Measurements from ENCODE around the gene WBP2. TPM values are rescaled to one million over a fixed set of nuclear protein-coding genes. Genes with fewer than 3 reads are reported as not detected.

WBP2 gene
- total RNA-seq, 1 experiment from 2014 or later = 51.8 TPM

DNA sequence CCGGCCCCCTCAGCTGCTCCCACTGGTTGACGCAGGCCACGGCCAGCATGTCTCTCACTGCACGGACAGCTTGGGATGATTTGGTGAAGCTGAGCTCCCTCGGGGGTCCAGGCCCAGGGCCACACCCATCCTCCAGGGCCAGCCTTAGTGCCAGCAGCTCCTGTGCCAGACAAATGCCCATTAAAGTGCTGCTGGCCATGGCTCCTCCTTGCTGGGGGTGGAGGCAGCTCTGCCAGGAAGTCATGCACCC is 20.7 kb upstream of the WBP2 start:
- H3K4me3 ChIP-seq (ENCODE audit: low read length) = peak overlapping the region; percentile 71
- CTCF ChIA-PET = interaction anchor here (0.5 to 1.5 kb wide), 9 partner anchors 15 to 267 kb away, joined by 3 to 8 read pairs (median 5); partner anchors contain the start of genes GALK1, TRIM65 and WBP2
- H4K20me1 ChIP-seq (ENCODE audit: low read length) = no peaks in the 10 kb centered on the region
- peak overlapping the region; percentile 92 for H3K27ac ChIP-seq (ENCODE audit: low read length)
- H3K36me3 ChIP-seq (ENCODE audit: low read depth, low read length) = peaks cover 3% of the 10 kb centered on the region; the same call in 1 of the 2 replicates
- DNase-seq (no peak), ATAC-seq (peak; percentile 34)
- H3K9ac ChIP-seq (ENCODE audit: low read length) = peak overlapping the region; percentile 87
- BruUV-seq (replicated peaks) = no TSS peak
- TF ChIP-seq, protein P1, sequence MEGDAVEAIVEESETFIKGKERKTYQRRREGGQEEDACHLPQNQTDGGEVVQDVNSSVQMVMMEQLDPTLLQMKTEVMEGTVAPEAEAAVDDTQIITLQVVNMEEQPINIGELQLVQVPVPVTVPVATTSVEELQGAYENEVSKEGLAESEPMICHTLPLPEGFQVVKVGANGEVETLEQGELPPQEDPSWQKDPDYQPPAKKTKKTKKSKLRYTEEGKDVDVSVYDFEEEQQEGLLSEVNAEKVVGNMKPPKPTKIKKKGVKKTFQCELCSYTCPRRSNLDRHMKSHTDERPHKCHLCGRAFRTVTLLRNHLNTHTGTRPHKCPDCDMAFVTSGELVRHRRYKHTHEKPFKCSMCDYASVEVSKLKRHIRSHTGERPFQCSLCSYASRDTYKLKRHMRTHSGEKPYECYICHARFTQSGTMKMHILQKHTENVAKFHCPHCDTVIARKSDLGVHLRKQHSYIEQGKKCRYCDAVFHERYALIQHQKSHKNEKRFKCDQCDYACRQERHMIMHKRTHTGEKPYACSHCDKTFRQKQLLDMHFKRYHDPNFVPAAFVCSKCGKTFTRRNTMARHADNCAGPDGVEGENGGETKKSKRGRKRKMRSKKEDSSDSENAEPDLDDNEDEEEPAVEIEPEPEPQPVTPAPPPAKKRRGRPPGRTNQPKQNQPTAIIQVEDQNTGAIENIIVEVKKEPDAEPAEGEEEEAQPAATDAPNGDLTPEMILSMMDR (conservative IDR thresholded peaks at IDR 0.05; ENCODE audit: low read depth, low read length) = no peak
- TF ChIP-seq EZH2 (IDR thresholded peaks at IDR 0.05; ENCODE audit: low read length, unreplicated experiment) (no peak), EZH2phosphoT487 (IDR thresholded peaks at IDR 0.05; ENCODE audit: borderline replicate concordance, low read length) (no peak)
- no peaks in the 10 kb centered on the region for H3F3A ChIP-seq (ENCODE audit: low read length, unreplicated experiment)
- peaks cover 23% of the 10 kb centered on the region for H3K79me2 ChIP-seq (ENCODE audit: low read length)
- H2AFZ ChIP-seq (ENCODE audit: low read length) = peak overlapping the region; percentile 58
- no peaks in the 10 kb centered on the region for H3K9me3 ChIP-seq (ENCODE audit: low read length)
- intact Hi-C loops (cut with micrococcal nuclease) = no loop called here
- no peaks in the 10 kb centered on the region for H3K27me3 ChIP-seq (ENCODE audit: low read length)
- POLR2A ChIA-PET (ENCODE audit: unreplicated experiment) = interaction anchor here (1.0 to 1.4 kb wide), 2 partner anchors 20 to 96 kb away, joined by 7 to 15 read pairs; partner anchors contain the start of gene WBP2
- no peaks in the 10 kb centered on the region for H3K9me2 ChIP-seq (replicated peaks; ENCODE audit: low read length)
- H3K4me1 ChIP-seq (ENCODE audit: insufficient read depth, low read length) = peaks cover 30% of the 10 kb centered on the region
- H3K4me2 ChIP-seq (ENCODE audit: low read length) = peak overlapping the region; percentile 85

DNA sequence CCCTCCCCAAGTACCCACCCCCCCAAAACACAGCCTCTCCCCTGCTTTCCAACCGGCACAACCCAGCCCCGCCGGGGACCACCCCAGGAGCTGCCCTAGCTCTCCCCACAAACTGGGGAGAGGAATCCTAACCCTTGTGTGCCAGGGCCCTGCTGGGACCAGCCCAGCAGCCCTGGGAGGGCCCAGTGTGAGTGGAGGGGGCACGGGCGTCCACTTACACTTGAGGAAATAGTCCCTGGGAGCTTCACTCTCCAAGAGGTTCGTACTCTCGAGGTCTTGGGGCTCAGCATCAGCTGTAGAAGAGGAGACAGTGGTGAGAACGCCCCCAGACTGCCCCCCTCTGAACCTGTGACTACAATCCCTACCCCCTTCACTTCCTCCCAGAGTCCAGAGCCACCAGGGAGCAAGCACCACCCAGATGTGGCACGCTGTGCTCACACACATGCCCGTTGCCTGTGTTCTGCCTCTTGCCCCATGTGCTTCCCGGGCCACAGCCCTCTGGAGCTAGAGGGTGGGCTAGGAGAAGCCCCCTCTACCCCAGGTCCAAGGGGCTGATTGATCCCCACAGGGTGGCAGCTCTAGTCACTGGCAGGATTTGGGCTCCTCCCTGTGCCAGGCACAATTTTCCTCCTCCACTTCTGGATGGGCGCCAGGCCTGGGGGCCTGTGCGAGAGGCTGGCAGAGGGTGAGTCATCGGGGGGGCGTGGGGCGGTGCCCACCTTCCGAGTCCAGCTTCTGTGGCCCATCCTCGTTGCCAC is 20.2 kb upstream of the WBP2 start:
- ATAC-seq = no peak
- no TSS peak for BruUV-seq (replicated peaks)
- H3K4me1 ChIP-seq (ENCODE audit: insufficient read depth, low read length) = peaks cover 30% of the 10 kb centered on the region
- peak overlapping the region; percentile 58 for H2AFZ ChIP-seq (ENCODE audit: low read length)
- H3K4me3 ChIP-seq (ENCODE audit: low read length) = peak overlapping the region; percentile 71
- H3F3A ChIP-seq (ENCODE audit: low read length, unreplicated experiment) = no peaks in the 10 kb centered on the region
- CTCF ChIA-PET = interaction anchor here (0.5 to 1.5 kb wide), 10 partner anchors 15 to 670 kb away, joined by 3 to 8 read pairs (median 4); partner anchors contain the start of genes GALK1, TRIM65 and WBP2
- no peaks in the 10 kb centered on the region for H3K27me3 ChIP-seq (ENCODE audit: low read length)
- DNase-seq = no peak
- H3K9me2 ChIP-seq (replicated peaks; ENCODE audit: low read length) = no peaks in the 10 kb centered on the region
- H3K27ac ChIP-seq (ENCODE audit: low read length) = peak overlapping the region; percentile 92
- H4K20me1 ChIP-seq (ENCODE audit: low read length) = no peaks in the 10 kb centered on the region
- H3K9ac ChIP-seq (ENCODE audit: low read length) = peak overlapping the region; percentile 87
- POLR2A ChIA-PET (ENCODE audit: unreplicated experiment) = interaction anchor here (1.0 to 1.4 kb wide), 2 partner anchors 20 to 95 kb away, joined by 7 to 15 read pairs; partner anchors contain the start of gene WBP2
- TF ChIP-seq EZH2 (IDR thresholded peaks at IDR 0.05; ENCODE audit: low read length, unreplicated experiment) (no peak), EZH2phosphoT487 (IDR thresholded peaks at IDR 0.05; ENCODE audit: borderline replicate concordance, low read length) (no peak)
- TF ChIP-seq, protein P1 (conservative IDR thresholded peaks at IDR 0.05; ENCODE audit: low read depth, low read length) = no peak
- peak overlapping the region; percentile 85 for H3K4me2 ChIP-seq (ENCODE audit: low read length)
- peaks cover 23% of the 10 kb centered on the region for H3K79me2 ChIP-seq (ENCODE audit: low read length)
- intact Hi-C loops (cut with micrococcal nuclease) = no loop called here
- no peaks in the 10 kb centered on the region for H3K9me3 ChIP-seq (ENCODE audit: low read length)
- H3K36me3 ChIP-seq (ENCODE audit: low read depth, low read length) = peaks cover 3% of the 10 kb centered on the region; the same call in 1 of the 2 replicates
